H1 (cell line): ENCODE results near the gene URM1. TPM values are rescaled to one million over a fixed set of nuclear protein-coding genes. Genes with fewer than 3 reads are reported as not detected.

ENCODE experiments used
- ASH2L ChIP-seq: fragments of 200-600, 300-600 bp; sonication (generic); IDR thresholded peaks from one replicate; pipeline ENCODE4 v1.7.1; 2017; ENCODE audit warnings: low read length
- CHD7 ChIP-seq: fragments of 300-600 bp; sonication (generic); IDR thresholded peaks from 2 replicates; pipeline ENCODE4 v1.7.1; 2012; ENCODE audit warnings: low read length, moderate library complexity, mild to moderate bottlenecking, inconsistent platforms; ENCODE audit not compliant: insufficient replicate concordance
- CTCF ChIP-seq, 3 experiments: IDR thresholded peaks; 1 replicate in 2 of 3; 2 replicates in 1 of 3; pipeline versions ENCODE4 v1.5.1 to v1.6.1; 2011; ENCODE audit warnings: low read length in 3 of 3, mild to moderate bottlenecking in 3 of 3, inconsistent platforms in 2 of 3, low read depth in 1 of 3, moderate library complexity in 1 of 3; ENCODE audit not compliant: insufficient read depth in 1 of 3; ENCODE audit errors: control extremely low read depth in 1 of 3
- EGR1 ChIP-seq: IDR thresholded peaks from 2 replicates; pipeline ENCODE4 v1.6.1; 2011; ENCODE audit warnings: low read depth, low read length, borderline replicate concordance
- HDAC6 ChIP-seq: IDR thresholded peaks from one replicate; pipeline ENCODE4 v1.7.1; 2012; ENCODE audit warnings: low read depth, mild to moderate bottlenecking, inconsistent platforms, low read length, moderate library complexity
- PHF8 ChIP-seq: fragments of 200-600 bp; sonication (generic); conservative IDR thresholded peaks from 2 replicates; pipeline ENCODE4 v1.7.1; 2012; ENCODE audit warnings: low read depth, mild to moderate bottlenecking, inconsistent platforms, low read length, moderate library complexity
- RBBP5 ChIP-seq: IDR thresholded peaks from 2 replicates; pipeline ENCODE4 v1.7.1; 2012; ENCODE audit warnings: low read depth, mild to moderate bottlenecking, inconsistent platforms, low read length, moderate library complexity, borderline replicate concordance
- SUZ12 ChIP-seq: fragments of 200-600 bp; sonication (generic); IDR thresholded peaks from 2 replicates; pipeline ENCODE4 v1.6.1; 2012; ENCODE audit warnings: mild to moderate bottlenecking, inconsistent platforms, low read length, moderate library complexity, mixed read lengths
- polyA plus RNA-seq, 7 experiments: library from polyadenylated mRNA; depleted of rRNA in 3 of 7; stranded (reverse) in 5 of 7; unstranded in 2 of 7; fragments of >200 nt in 5 of 7; fragments of 200-250 nt in 2 of 7; gene quantifications; 1 replicate in 5 of 7; 2 replicates in 1 of 7; 4 replicates in 1 of 7; pipeline versions ENCODE4 v1.2.1 to v1.2.3, GENCODE V29; 2011 to 2013; ENCODE audit warnings: missing spikeins in 2 of 7, mixed read lengths in 2 of 7
- total RNA-seq: library from RNA; stranded (reverse); fragmentation: NEBNext Ultra II Directional; extraction: Animal tissue kit (Norgen Biotek cat#: 25700); gene quantifications from 2 replicates; pipeline ENCODE4 v1.2.1, GENCODE V29; 2021

Gene URM1
- total and polyA plus RNA-seq, 2 of the 8 experiments (the other 6 are each of a cell fraction or from before 2014, with no cell fraction given) = 58.3 to 62.3 TPM

- TF ChIP-seq CHD7 (no peak), CTCF (IDR thresholded peaks at IDR 0.05; ENCODE audit: control extremely low read depth in 1 of 3, insufficient read depth in 1 of 3, low read depth in 1 of 3, low read length in 3 of 3) (peak in 2 of 3 experiments; percentile 51 to 63; a peak in 3 of 4 replicates), ASH2L (peak; percentile 56), SUZ12 (peak; percentile 60; the same call in 1 of the 2 replicates), RBBP5 (no peak), HDAC6 (no peak), EGR1 (no peak), PHF8 (no peak; the same call in 1 of the 2 replicates)
Observed at GRCh38 chr9:128420060-128420650, 49.0 kb downstream of the URM1 start (continued).
